ENCODE data around the gene DCP1A. TPM values are rescaled to one million over a fixed set of nuclear protein-coding genes. Genes with fewer than 3 reads are reported as not detected.

DCP1A gene
- polyA plus RNA-seq (2011; rRNA removed) (23.5 and 27.0 TPM in 2 replicates), polyA minus RNA-seq (2011; rRNA and poly(A)+ RNA removed) (67.4 and 88.5 TPM in 2 replicates)

- TF ChIP-seq, protein P1, sequence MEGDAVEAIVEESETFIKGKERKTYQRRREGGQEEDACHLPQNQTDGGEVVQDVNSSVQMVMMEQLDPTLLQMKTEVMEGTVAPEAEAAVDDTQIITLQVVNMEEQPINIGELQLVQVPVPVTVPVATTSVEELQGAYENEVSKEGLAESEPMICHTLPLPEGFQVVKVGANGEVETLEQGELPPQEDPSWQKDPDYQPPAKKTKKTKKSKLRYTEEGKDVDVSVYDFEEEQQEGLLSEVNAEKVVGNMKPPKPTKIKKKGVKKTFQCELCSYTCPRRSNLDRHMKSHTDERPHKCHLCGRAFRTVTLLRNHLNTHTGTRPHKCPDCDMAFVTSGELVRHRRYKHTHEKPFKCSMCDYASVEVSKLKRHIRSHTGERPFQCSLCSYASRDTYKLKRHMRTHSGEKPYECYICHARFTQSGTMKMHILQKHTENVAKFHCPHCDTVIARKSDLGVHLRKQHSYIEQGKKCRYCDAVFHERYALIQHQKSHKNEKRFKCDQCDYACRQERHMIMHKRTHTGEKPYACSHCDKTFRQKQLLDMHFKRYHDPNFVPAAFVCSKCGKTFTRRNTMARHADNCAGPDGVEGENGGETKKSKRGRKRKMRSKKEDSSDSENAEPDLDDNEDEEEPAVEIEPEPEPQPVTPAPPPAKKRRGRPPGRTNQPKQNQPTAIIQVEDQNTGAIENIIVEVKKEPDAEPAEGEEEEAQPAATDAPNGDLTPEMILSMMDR (IDR thresholded peaks at IDR 0.05; ENCODE audit: low read depth, low read length), result no peak
- Histone ChIP-seq H3K27ac (ENCODE audit: low read depth, low read length) (peak within 1 kb of the TSS; percentile 95), H3K27me3 (ENCODE audit: control insufficient read depth, insufficient read depth, low read length) (no peaks in the 10 kb centered on the region), H3K9me3 (ENCODE audit: control insufficient read depth, insufficient read depth, low read length) (no peaks in the 10 kb centered on the region; the same call in 1 of the 2 replicates), H3K4me3 (ENCODE audit: low read depth, low read length) (peak within 1 kb of the TSS; percentile 99)
- peak; percentile 92 for DNase-seq (ENCODE audit: low read depth, low spot score)
- POLR2A ChIA-PET, result interaction anchor here (0.5 to 1.8 kb wide), 10 partner anchors 12 to 534 kb away, joined by 3 to 10 read pairs (median 3); partner anchors contain the start of gene ACTR8
- CTCF ChIA-PET, result interaction anchor here (0.6 kb wide), 1 partner anchor 413 kb away, joined by 3 read pairs; no protein-coding TSS in a partner anchor
Observed at GRCh38 chr3:53347261-53348064, at the start of gene DCP1A. DCP1A (minus strand) TSS chr3:53347543; CDS start chr3:53347517, 26 bp downstream.

GRCh38 chr3:53384465-53385423 lies 37.4 kb upstream of the DCP1A start:
- POLR2A ChIA-PET, result no interaction called here
- Histone ChIP-seq H3K27ac (ENCODE audit: low read depth, low read length) (no peak overlapping the region), H3K9me3 (ENCODE audit: control insufficient read depth, insufficient read depth, low read length) (no peaks in the 10 kb centered on the region), H3K4me3 (ENCODE audit: low read depth, low read length) (no peak overlapping the region), H3K27me3 (ENCODE audit: control insufficient read depth, insufficient read depth, low read length) (no peaks in the 10 kb centered on the region)
- DNase-seq (ENCODE audit: low read depth, low spot score), result no peak
- TF ChIP-seq, protein P1 (IDR thresholded peaks at IDR 0.05; ENCODE audit: low read depth, low read length), result no peak
- CTCF ChIA-PET, result no interaction called here

DNA sequence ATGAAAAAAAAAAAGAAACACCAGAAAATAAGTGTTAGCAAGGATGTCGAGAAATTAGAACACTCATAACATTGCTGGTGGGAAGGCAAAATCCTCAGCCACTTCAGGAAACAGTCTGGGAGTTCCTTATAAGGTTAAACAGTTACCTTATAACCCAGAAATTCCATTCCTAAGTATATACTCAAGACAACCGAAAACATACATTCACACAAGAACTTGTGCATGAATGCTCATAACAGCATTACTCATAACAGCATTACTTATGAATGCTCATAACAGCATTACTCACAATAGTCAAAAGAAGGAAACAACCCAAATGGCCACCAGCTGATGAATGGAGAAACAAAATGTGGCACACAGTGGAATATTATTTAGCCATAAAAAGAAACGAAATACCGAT lies 34.8 kb upstream of the DCP1A start:
- ChIA-PET POLR2A (no interaction called here), CTCF (no interaction called here)
- H3K27ac ChIP-seq (ENCODE audit: low read depth, low read length), result no peak overlapping the region
- TF ChIP-seq, protein P1 (IDR thresholded peaks at IDR 0.05; ENCODE audit: low read depth, low read length), result no peak
- H3K9me3 ChIP-seq (ENCODE audit: control insufficient read depth, insufficient read depth, low read length), result no peaks in the 10 kb centered on the region
- no peak for DNase-seq (ENCODE audit: low read depth, low spot score)
- no peaks in the 10 kb centered on the region for H3K27me3 ChIP-seq (ENCODE audit: control insufficient read depth, insufficient read depth, low read length)
- H3K4me3 ChIP-seq (ENCODE audit: low read depth, low read length), result no peak overlapping the region

DNA sequence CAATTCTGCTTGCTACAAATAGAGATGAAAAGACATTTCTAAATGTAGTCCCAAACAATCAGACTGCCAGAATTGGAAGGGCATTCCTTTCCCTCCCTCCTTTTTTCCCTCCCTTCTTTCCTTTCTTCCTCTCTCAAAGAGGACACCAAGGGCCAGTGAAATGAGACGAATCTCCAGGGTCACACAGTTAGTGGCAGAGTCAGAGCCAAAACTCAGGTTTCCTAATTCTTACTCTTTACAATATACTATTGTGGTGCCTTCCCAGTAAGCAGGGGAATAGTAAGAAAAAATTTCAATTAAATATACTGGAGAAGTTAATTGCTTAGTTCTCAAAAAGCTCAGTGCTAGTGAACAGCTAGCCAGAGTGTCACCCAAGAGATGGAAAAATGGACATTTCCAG lies 33.0 kb upstream of the DCP1A start:
- H3K4me3 ChIP-seq (ENCODE audit: low read depth, low read length), result no peak overlapping the region
- TF ChIP-seq, protein P1 (IDR thresholded peaks at IDR 0.05; ENCODE audit: low read depth, low read length), result no peak

More for the DNA sequence above, 33.0 kb upstream of the DCP1A start:
- DNase-seq (ENCODE audit: low read depth, low spot score), result no peak
- no peak overlapping the region for H3K27ac ChIP-seq (ENCODE audit: low read depth, low read length)
- POLR2A ChIA-PET, result no interaction called here
- H3K9me3 ChIP-seq (ENCODE audit: control insufficient read depth, insufficient read depth, low read length), result no peaks in the 10 kb centered on the region
- CTCF ChIA-PET, result no interaction called here
- H3K27me3 ChIP-seq (ENCODE audit: control insufficient read depth, insufficient read depth, low read length), result no peaks in the 10 kb centered on the region

All from AG04450 (cell line).